ENCODE measurements around the gene REM2. TPM values are rescaled to one million over a fixed set of nuclear protein-coding genes. Genes with fewer than 3 reads are reported as not detected.
A peak's percentile ranks its signal among the peaks of the same experiment; 100 is the strongest.
"Not testable (repeated sequence)": the region's sequence is repeated elsewhere in the genome, so short reads cannot be mapped to it uniquely, and the experiment has no call there.

The REM2 gene
- total RNA-seq, 3 donors from 2014 or later, result 0.13 to 0.27 (median 0.15) TPM

- Mint-ChIP-seq H3K9me3 (no peaks in the 10 kb centered on the region), H3K36me3 (ENCODE audit: insufficient read depth) (peaks cover 28% of the 10 kb centered on the region), H3K4me1 (ENCODE audit: low read depth) (peaks cover 20% of the 10 kb centered on the region), H3K4me3 (no peak overlapping the region), H3K27me3 (ENCODE audit: low read depth) (no peaks in the 10 kb centered on the region)
- DNase-seq, result no peak
- ATAC-seq, result peak in 1 of 2 donors; percentile 27
Observed at GRCh38 chr14:22910916-22911315, 27.9 kb downstream of the REM2 start.

- not testable (repeated sequence) for H3K4me3 Mint-ChIP-seq; ATAC-seq; H3K27me3 Mint-ChIP-seq (ENCODE audit: low read depth); H3K9me3 Mint-ChIP-seq; DNase-seq
- Mint-ChIP-seq H3K4me1 (ENCODE audit: low read depth) (peaks cover 36% of the 10 kb centered on the region), H3K36me3 (ENCODE audit: insufficient read depth) (peaks cover 18% of the 10 kb centered on the region)
Observed at GRCh38 chr14:22914836-22915235, 31.8 kb downstream of the REM2 start.

- Mint-ChIP-seq H3K9me3 (no peaks in the 10 kb centered on the region), H3K4me1 (ENCODE audit: low read depth) (peaks cover 41% of the 10 kb centered on the region), H3K27me3 (ENCODE audit: low read depth) (no peaks in the 10 kb centered on the region), H3K36me3 (ENCODE audit: insufficient read depth) (peaks cover 26% of the 10 kb centered on the region), H3K4me3 (no peak overlapping the region)
- ATAC-seq (no peak), DNase-seq (no peak)
Observed at GRCh38 chr14:22915886-22916521, 33.0 kb downstream of the REM2 start.

GRCh38 chr14:22918804-22919600 is 36.0 kb downstream of the REM2 start, which contains the start of gene RBM23:
TSS of gene RBM23 (minus strand) at chr14:22919149.
- Mint-ChIP-seq H3K9me3 (no peaks in the 10 kb centered on the region), H3K27me3 (ENCODE audit: low read depth) (no peaks in the 10 kb centered on the region), H3K36me3 (ENCODE audit: insufficient read depth) (peaks cover 41% of the 10 kb centered on the region), H3K4me1 (ENCODE audit: low read depth) (peaks cover 31% of the 10 kb centered on the region), H3K4me3 (peak within 1 kb of the TSS; percentile 88)
- ATAC-seq (peak; percentile 91 to 94), DNase-seq (peak; percentile 100)

- peaks cover 28% of the 10 kb centered on the region for H3K4me1 Mint-ChIP-seq (ENCODE audit: low read depth)
- peak overlapping the region; percentile 88 for H3K4me3 Mint-ChIP-seq
- peak in 1 of 2 donors; percentile 1 for ATAC-seq
- H3K36me3 Mint-ChIP-seq (ENCODE audit: insufficient read depth), result peaks cover 44% of the 10 kb centered on the region
- H3K27me3 Mint-ChIP-seq (ENCODE audit: low read depth), result no peaks in the 10 kb centered on the region
- DNase-seq, result no peak
- no peaks in the 10 kb centered on the region for H3K9me3 Mint-ChIP-seq
Observed at GRCh38 chr14:22919601-22919921, 36.5 kb downstream of the REM2 start.

GRCh38 chr14:22920697-22921096 is 37.7 kb downstream of the REM2 start:
- peaks cover 47% of the 10 kb centered on the region for H3K36me3 Mint-ChIP-seq (ENCODE audit: insufficient read depth)

GRCh38 chr14:22922294-22922693 is 39.3 kb downstream of the REM2 start:
- Mint-ChIP-seq H3K9me3 (no peaks in the 10 kb centered on the region), H3K36me3 (ENCODE audit: insufficient read depth) (peaks cover 60% of the 10 kb centered on the region), H3K27me3 (ENCODE audit: low read depth) (no peaks in the 10 kb centered on the region), H3K4me3 (no peak overlapping the region), H3K4me1 (ENCODE audit: low read depth) (peaks cover 33% of the 10 kb centered on the region)
- ATAC-seq (no peak), DNase-seq (no peak)

More at GRCh38 chr14:22920697-22921096, 37.7 kb downstream of the REM2 start:
- Mint-ChIP-seq H3K4me3 (no peak overlapping the region), H3K4me1 (ENCODE audit: low read depth) (peaks cover 25% of the 10 kb centered on the region), H3K27me3 (ENCODE audit: low read depth) (no peaks in the 10 kb centered on the region), H3K9me3 (no peaks in the 10 kb centered on the region)
- DNase-seq (no peak), ATAC-seq (no peak)

GRCh38 chr14:22923746-22924145 is 40.7 kb downstream of the REM2 start:
- no peak overlapping the region for H3K4me3 Mint-ChIP-seq
- ATAC-seq (no peak), DNase-seq (no peak)
- peaks cover 33% of the 10 kb centered on the region for H3K4me1 Mint-ChIP-seq (ENCODE audit: low read depth)
- H3K27me3 Mint-ChIP-seq (ENCODE audit: low read depth), result no peaks in the 10 kb centered on the region
- H3K36me3 Mint-ChIP-seq (ENCODE audit: insufficient read depth), result peaks cover 58% of the 10 kb centered on the region
- H3K9me3 Mint-ChIP-seq, result no peaks in the 10 kb centered on the region

GRCh38 chr14:22925513-22925912 is 42.5 kb downstream of the REM2 start:
- ATAC-seq, result no peak
- DNase-seq, result no peak
- Mint-ChIP-seq H3K4me1 (ENCODE audit: low read depth) (peaks cover 22% of the 10 kb centered on the region), H3K27me3 (ENCODE audit: low read depth) (no peaks in the 10 kb centered on the region), H3K36me3 (ENCODE audit: insufficient read depth) (peaks cover 53% of the 10 kb centered on the region), H3K9me3 (no peaks in the 10 kb centered on the region), H3K4me3 (no peak overlapping the region)

GRCh38 chr14:22926316-22926715 is 43.3 kb downstream of the REM2 start:
- Mint-ChIP-seq H3K27me3 (ENCODE audit: low read depth) (no peaks in the 10 kb centered on the region), H3K4me3 (no peak overlapping the region), H3K9me3 (no peaks in the 10 kb centered on the region), H3K4me1 (ENCODE audit: low read depth) (peaks cover 22% of the 10 kb centered on the region), H3K36me3 (ENCODE audit: insufficient read depth) (peaks cover 46% of the 10 kb centered on the region)
- DNase-seq, result no peak
- ATAC-seq, result no peak

GRCh38 chr14:22928237-22929103 is 45.4 kb downstream of the REM2 start:
- Mint-ChIP-seq H3K27me3 (ENCODE audit: low read depth) (no peaks in the 10 kb centered on the region), H3K9me3 (no peaks in the 10 kb centered on the region), H3K36me3 (ENCODE audit: insufficient read depth) (peaks cover 31% of the 10 kb centered on the region), H3K4me3 (no peak overlapping the region), H3K4me1 (ENCODE audit: low read depth) (peaks cover 33% of the 10 kb centered on the region)
- ATAC-seq (no peak), DNase-seq (no peak)

GRCh38 chr14:22929104-22929960 is 46.3 kb downstream of the REM2 start, which contains the start of gene PRMT5:
TSS of gene PRMT5 (minus strand) at chr14:22929376. CDS start at chr14:22929361, 15 bp downstream.
- ATAC-seq (peak; percentile 96 to 98), DNase-seq (peak; percentile 93)
- peaks cover 33% of the 10 kb centered on the region for H3K4me1 Mint-ChIP-seq (ENCODE audit: low read depth)
- H3K9me3 Mint-ChIP-seq, result no peaks in the 10 kb centered on the region
- H3K4me3 Mint-ChIP-seq, result no peak within 1 kb of the TSS
- peaks cover 23% of the 10 kb centered on the region for H3K36me3 Mint-ChIP-seq (ENCODE audit: insufficient read depth)
- no peaks in the 10 kb centered on the region for H3K27me3 Mint-ChIP-seq (ENCODE audit: low read depth)

- Mint-ChIP-seq H3K9me3 (no peaks in the 10 kb centered on the region), H3K4me1 (ENCODE audit: low read depth) (peaks cover 33% of the 10 kb centered on the region), H3K4me3 (no peak overlapping the region), H3K36me3 (ENCODE audit: insufficient read depth) (peaks cover 17% of the 10 kb centered on the region), H3K27me3 (ENCODE audit: low read depth) (no peaks in the 10 kb centered on the region)
- ATAC-seq, result no peak
- DNase-seq, result no peak
Observed at GRCh38 chr14:22929961-22930364, 46.9 kb downstream of the REM2 start.

Data from activated T-cell treated with anti-CD3 and anti-CD28 coated beads, Interleukin-2, amount 50 U/mL, for 4 hours (primary cell).